ENCODE results near the gene RNASE1.
A peak's percentile ranks its signal among the peaks of the same experiment; 100 is the strongest.
"Not testable (repeated sequence)": the region's sequence is repeated elsewhere in the genome, so short reads cannot be mapped to it uniquely, and the experiment has no call there.

The RNASE1 gene

GRCh38 chr14:20821521-20822108 lies 19.0 kb upstream of the RNASE1 start:
- not testable (repeated sequence) for H3K9me3 Mint-ChIP-seq, H3K4me3 Mint-ChIP-seq, H3K27ac Mint-ChIP-seq, H3K36me3 Mint-ChIP-seq
- ATAC-seq (replicated peaks) (peak in 1 of 2 donors; percentile 38), DNase-seq (peak; percentile 11)
- H3K27me3 Mint-ChIP-seq, result peaks cover 0 to 13% of the 10 kb centered on the region in 2 donors
- peaks cover 21 to 45% of the 10 kb centered on the region in 2 donors for H3K4me1 Mint-ChIP-seq

GRCh38 chr14:20820063-20820904 lies 17.6 kb upstream of the RNASE1 start:
- Mint-ChIP-seq H3K4me3 (no peak overlapping the region), H3K9me3 (peaks cover 0 to 3% of the 10 kb centered on the region in 2 donors), H3K36me3 (peaks cover 0 to 3% of the 10 kb centered on the region in 2 donors), H3K4me1 (peaks cover 29 to 50% of the 10 kb centered on the region in 2 donors), H3K27ac (no peak overlapping the region), H3K27me3 (peaks cover 0 to 13% of the 10 kb centered on the region in 2 donors)
- no peak for ATAC-seq (replicated peaks)
- no peak for DNase-seq

- no peak overlapping the region for H3K4me3 Mint-ChIP-seq
These were observed 16.2 kb upstream of the RNASE1 start for GRCh38 chr14:20818861-20819260.

GRCh38 chr14:20815946-20816345 lies 13.3 kb upstream of the RNASE1 start:
- not testable (repeated sequence) for H3K27me3 Mint-ChIP-seq; H3K36me3 Mint-ChIP-seq; H3K4me3 Mint-ChIP-seq; DNase-seq; ATAC-seq (replicated peaks); H3K9me3 Mint-ChIP-seq
- peak overlapping the region; percentile 1 for H3K27ac Mint-ChIP-seq
- peaks cover 22 to 31% of the 10 kb centered on the region in 2 donors for H3K4me1 Mint-ChIP-seq

More at GRCh38 chr14:20818861-20819260, 16.2 kb upstream of the RNASE1 start:
- Mint-ChIP-seq H3K36me3 (peaks cover 0 to 3% of the 10 kb centered on the region in 2 donors), H3K9me3 (peaks cover 0 to 3% of the 10 kb centered on the region in 2 donors), H3K27ac (no peak overlapping the region), H3K27me3 (peaks cover 0 to under 1% of the 10 kb centered on the region in 2 donors), H3K4me1 (peaks cover 29 to 50% of the 10 kb centered on the region in 2 donors)
- ATAC-seq (replicated peaks) (no peak), DNase-seq (no peak)

GRCh38 chr14:20811986-20812975 lies 9.6 kb upstream of the RNASE1 start:
- DNase-seq (no peak), ATAC-seq (replicated peaks) (no peak)
- Mint-ChIP-seq H3K9me3 (no peaks in the 10 kb centered on the region), H3K36me3 (no peaks in the 10 kb centered on the region), H3K27ac (no peak overlapping the region), H3K4me3 (no peak overlapping the region), H3K4me1 (peaks cover 20 to 34% of the 10 kb centered on the region in 2 donors), H3K27me3 (peaks cover 0 to 4% of the 10 kb centered on the region in 2 donors)

GRCh38 chr14:20809917-20810316 lies 7.3 kb upstream of the RNASE1 start:
- Mint-ChIP-seq H3K27me3 (peaks cover 0 to 4% of the 10 kb centered on the region in 2 donors), H3K4me1 (peaks cover 6 to 22% of the 10 kb centered on the region in 2 donors), H3K27ac (no peak overlapping the region), H3K4me3 (no peak overlapping the region), H3K36me3 (no peaks in the 10 kb centered on the region), H3K9me3 (no peaks in the 10 kb centered on the region)
- no peak for DNase-seq
- ATAC-seq (replicated peaks), result peak in 1 of 2 donors; percentile 57

GRCh38 chr14:20808162-20808483 lies 5.5 kb upstream of the RNASE1 start:
- H3K9me3 Mint-ChIP-seq, result no peaks in the 10 kb centered on the region
- H3K4me3 Mint-ChIP-seq, result no peak overlapping the region
- no peak overlapping the region for H3K27ac Mint-ChIP-seq
- DNase-seq, result no peak
- no peaks in the 10 kb centered on the region for H3K36me3 Mint-ChIP-seq
- peaks cover 0 to 4% of the 10 kb centered on the region in 2 donors for H3K27me3 Mint-ChIP-seq
- H3K4me1 Mint-ChIP-seq, result peaks cover 10 to 30% of the 10 kb centered on the region in 2 donors
- no peak for ATAC-seq (replicated peaks)

GRCh38 chr14:20807304-20808161 lies 4.9 kb upstream of the RNASE1 start:
- peaks cover 0 to 4% of the 10 kb centered on the region in 2 donors for H3K27me3 Mint-ChIP-seq
- DNase-seq, result no peak
- H3K9me3 Mint-ChIP-seq, result no peaks in the 10 kb centered on the region
- peaks cover 11 to 34% of the 10 kb centered on the region in 2 donors for H3K4me1 Mint-ChIP-seq
- no peak overlapping the region for H3K27ac Mint-ChIP-seq
- no peak for ATAC-seq (replicated peaks)
- H3K36me3 Mint-ChIP-seq, result no peaks in the 10 kb centered on the region
- no peak overlapping the region for H3K4me3 Mint-ChIP-seq

- peaks cover 0 to 4% of the 10 kb centered on the region in 2 donors for H3K27me3 Mint-ChIP-seq
- H3K4me1 Mint-ChIP-seq, result peaks cover 17 to 50% of the 10 kb centered on the region in 2 donors
- no peak for ATAC-seq (replicated peaks)
- H3K27ac Mint-ChIP-seq, result no peak overlapping the region
- H3K9me3 Mint-ChIP-seq, result no peaks in the 10 kb centered on the region
- H3K4me3 Mint-ChIP-seq, result no peak overlapping the region
- no peaks in the 10 kb centered on the region for H3K36me3 Mint-ChIP-seq
- DNase-seq, result no peak
These were observed 2.8 kb upstream of the RNASE1 start for GRCh38 chr14:20805485-20805884.

GRCh38 chr14:20803223-20803622 lies 579 bp upstream of the RNASE1 start:
- Mint-ChIP-seq H3K4me1 (peaks cover 20 to 60% of the 10 kb centered on the region in 2 donors), H3K27me3 (no peaks in the 10 kb centered on the region), H3K4me3 (no peak overlapping the region), H3K9me3 (no peaks in the 10 kb centered on the region), H3K36me3 (no peaks in the 10 kb centered on the region), H3K27ac (no peak overlapping the region)
- ATAC-seq (replicated peaks) (no peak), DNase-seq (no peak)

GRCh38 chr14:20801726-20802125 lies 918 bp downstream of the RNASE1 start:
- DNase-seq (no peak), ATAC-seq (replicated peaks) (no peak)
- Mint-ChIP-seq H3K27me3 (no peaks in the 10 kb centered on the region), H3K36me3 (no peaks in the 10 kb centered on the region), H3K9me3 (no peaks in the 10 kb centered on the region), H3K27ac (no peak overlapping the region), H3K4me3 (no peak overlapping the region), H3K4me1 (peaks cover 24 to 70% of the 10 kb centered on the region in 2 donors)

- Mint-ChIP-seq H3K9me3 (no peaks in the 10 kb centered on the region), H3K4me3 (no peak overlapping the region)
These were observed 2.6 kb downstream of the RNASE1 start for GRCh38 chr14:20799892-20800544.

GRCh38 chr14:20799456-20799891 lies 3.2 kb downstream of the RNASE1 start:
- no peak overlapping the region for H3K4me3 Mint-ChIP-seq
- ATAC-seq (replicated peaks) (no peak), DNase-seq (no peak)
- H3K27me3 Mint-ChIP-seq, result no peaks in the 10 kb centered on the region
- H3K27ac Mint-ChIP-seq, result peak overlapping the region; percentile 39
- peaks cover 24 to 64% of the 10 kb centered on the region in 2 donors for H3K4me1 Mint-ChIP-seq
- H3K9me3 Mint-ChIP-seq, result no peaks in the 10 kb centered on the region
- H3K36me3 Mint-ChIP-seq, result no peaks in the 10 kb centered on the region

More at GRCh38 chr14:20799892-20800544, 2.6 kb downstream of the RNASE1 start:
- peak; percentile 77 to 79 for ATAC-seq (replicated peaks)
- H3K27me3 Mint-ChIP-seq, result no peaks in the 10 kb centered on the region
- peak; percentile 29 for DNase-seq
- H3K27ac Mint-ChIP-seq, result peak overlapping the region; percentile 39
- peaks cover 24 to 64% of the 10 kb centered on the region in 2 donors for H3K4me1 Mint-ChIP-seq
- no peaks in the 10 kb centered on the region for H3K36me3 Mint-ChIP-seq

All from stimulated activated naive B cell treated with anti-CD40 and anti-IgM and Interleukin-4, amounts not matched to agents 10 μg/mL and 1 μg/mL and 100 μg/mL, for 72 hours (primary cell).